Nucleus accumbens (tissue), 56 donors: ENCODE results near the gene ASH1L.
"Not testable (repeated sequence)": the region's sequence is repeated elsewhere in the genome, so short reads cannot be mapped to it uniquely, and the experiment has no call there.

Source experiments
- DNase-seq, 56 donors: peaks; one replicate each; lab custom pipeline; 2025; lab: John Stamatoyannopoulos, UW

The ASH1L gene

GRCh38 chr1:155352631-155353030 is 210.0 kb downstream of the ASH1L start:
- no peak for DNase-seq

GRCh38 chr1:155342842-155343241 is 219.8 kb downstream of the ASH1L start:
- no peak for DNase-seq

- DNase-seq = no peak
These were observed 223.0 kb downstream of the ASH1L start for GRCh38 chr1:155339515-155340097.

- no peak for DNase-seq
These were observed 227.6 kb downstream of the ASH1L start for GRCh38 chr1:155334962-155335361.

GRCh38 chr1:155329980-155330598 is 232.5 kb downstream of the ASH1L start:
- no peak for DNase-seq

- DNase-seq = not testable (repeated sequence)
These were observed 233.7 kb downstream of the ASH1L start for GRCh38 chr1:155328856-155329255.

GRCh38 chr1:155327981-155328380 is 234.6 kb downstream of the ASH1L start:
- DNase-seq = no peak

- DNase-seq = no peak
These were observed 236.0 kb downstream of the ASH1L start for GRCh38 chr1:155326631-155327037.

- DNase-seq = no peak
These were observed 236.5 kb downstream of the ASH1L start for GRCh38 chr1:155326020-155326526.

- no peak for DNase-seq
These were observed 237.1 kb downstream of the ASH1L start for GRCh38 chr1:155325603-155325893.

- DNase-seq = peak in 6 of 56 donors; percentile 14 to 54 (median 37)
These were observed 237.6 kb downstream of the ASH1L start for GRCh38 chr1:155324717-155325602.

- DNase-seq = peak; percentile 54 to 96 (median 90)
These were observed 238.4 kb downstream of the ASH1L start for GRCh38 chr1:155324037-155324716.

- peak in 49 of 56 donors; percentile 38 to 84 (median 70) for DNase-seq
These were observed 238.9 kb downstream of the ASH1L start for GRCh38 chr1:155323729-155324036.

- peak in 54 of 56 donors; percentile 39 to 90 (median 74) for DNase-seq
These were observed 239.5 kb downstream of the ASH1L start for GRCh38 chr1:155322953-155323728.

GRCh38 chr1:155322571-155322952 is 240.0 kb downstream of the ASH1L start:
- DNase-seq = peak in 7 of 56 donors; percentile 37 to 55 (median 43)

GRCh38 chr1:155321639-155322503 is 240.7 kb downstream of the ASH1L start:
- DNase-seq = peak in 2 of 56 donors; percentile 37 to 47

GRCh38 chr1:155320661-155321617 is 241.7 kb downstream of the ASH1L start, which contains the start of gene RUSC1:
TSS of gene RUSC1 (plus strand) at chr1:155320894. CDS start at chr1:155321774, 880 bp downstream.
- peak in 54 of 56 donors; percentile 21 to 91 (median 74) for DNase-seq

- no peak for DNase-seq
These were observed 242.4 kb downstream of the ASH1L start for GRCh38 chr1:155320252-155320651.
